Tibial artery (tissue), 4 donors: ENCODE measurements around the gene UST.
"Not testable (repeated sequence)": the region's sequence is repeated elsewhere in the genome, so short reads cannot be mapped to it uniquely, and the experiment has no call there.

ENCODE experiments used
- DNase-seq, 2 donors: peaks; one replicate each; pipeline ENCODE4 v3.0.0-alpha.2; 2019
- H3K27ac ChIP-seq, 2 donors: fragments of 200-600 bp; sonication (generic) in 1 of 2; 1 replicate in 1 of 2; 2 replicates in 1 of 2; pipeline ENCODE4 v1.5.1; 2018 to 2019; ENCODE audit warnings: mild to moderate bottlenecking in 1 of 2
- H3K27me3 ChIP-seq, 2 donors: fragments of 200-600 bp; sonication (generic) in 1 of 2; one replicate each; pipeline versions ENCODE4 v1.5.1 to v1.6.0; 2016 to 2019
- H3K36me3 ChIP-seq, 3 donors: fragments of 200-600 bp; sonication (generic) in 2 of 3; one replicate each; pipeline ENCODE4 v1.5.1; 2016 to 2019; ENCODE audit warnings: mild to moderate bottlenecking in 2 of 3
- H3K4me1 ChIP-seq, 4 donors: fragments of 200-600 bp; sonication (generic) in 2 of 4; 1 replicate in 3 of 4; 2 replicates in 1 of 4; pipeline ENCODE4 v1.5.1; 2016 to 2019
- H3K4me3 ChIP-seq, 2 donors: fragments of 200-600 bp; sonication (generic) in 1 of 2; 1 replicate in 1 of 2; 2 replicates in 1 of 2; pipeline ENCODE4 v1.5.1; 2018 to 2019; ENCODE audit warnings: mild to moderate bottlenecking in 2 of 2
- H3K9me3 ChIP-seq, 3 donors: fragments of 200-600 bp; sonication (generic) in 1 of 3; one replicate each; pipeline ENCODE4 v1.5.1; 2016 to 2019
- CTCF ChIP-seq, 2 experiments: fragments of 200-600 bp in 1 of 2; fragments of 450-650 bp in 1 of 2; IDR thresholded peaks; one replicate each; pipeline ENCODE4 v1.5.1; 2017 to 2019; ENCODE audit warnings: antibody characterized with exemption in 2 of 2, mild to moderate bottlenecking in 1 of 2, moderate library complexity in 1 of 2
- intact Hi-C: fragments of 100-400 bp; cut with DNase I; formaldehyde crosslinking; loops from one replicate; pipeline ENCODE4 v1.15.0; 2023; ENCODE audit warnings: low total_unique reads

Gene UST

GRCh38 chr6:149102324-149102723, 355.5 kb downstream of the UST start:
- no peak overlapping the region for H3K4me3 ChIP-seq
- H3K27me3 ChIP-seq: no peaks in the 10 kb centered on the region
- H3K27ac ChIP-seq: no peak overlapping the region
- no peaks in the 10 kb centered on the region for H3K4me1 ChIP-seq
- no peak for DNase-seq
- H3K36me3 ChIP-seq: no peaks in the 10 kb centered on the region
- H3K9me3 ChIP-seq: peaks cover 0 to 15% (median 14%) of the 10 kb centered on the region in 3 donors
- intact Hi-C loops: no loop called here
- TF ChIP-seq CTCF (IDR thresholded peaks at IDR 0.05): no peak

GRCh38 chr6:149103950-149104349, 357.1 kb downstream of the UST start:
- DNase-seq, H3K9me3 ChIP-seq, H3K36me3 ChIP-seq, H3K27ac ChIP-seq, H3K27me3 ChIP-seq, H3K4me1 ChIP-seq, intact Hi-C loops, H3K4me3 ChIP-seq: not testable (repeated sequence)

GRCh38 chr6:149107520-149107919, 360.7 kb downstream of the UST start:
- Histone ChIP-seq H3K4me3 (no peak overlapping the region), H3K27ac (no peak overlapping the region), H3K36me3 (no peaks in the 10 kb centered on the region), H3K27me3 (no peaks in the 10 kb centered on the region), H3K9me3 (no peaks in the 10 kb centered on the region), H3K4me1 (no peaks in the 10 kb centered on the region)
- no peak for TF ChIP-seq CTCF (IDR thresholded peaks at IDR 0.05)
- intact Hi-C loops: no loop called here
- DNase-seq: no peak

GRCh38 chr6:149108038-149108748, 361.4 kb downstream of the UST start:
- Histone ChIP-seq H3K27ac (no peak overlapping the region), H3K4me1 (no peaks in the 10 kb centered on the region), H3K27me3 (no peaks in the 10 kb centered on the region), H3K36me3 (no peaks in the 10 kb centered on the region), H3K4me3 (no peak overlapping the region), H3K9me3 (no peaks in the 10 kb centered on the region)
- intact Hi-C loops: no loop called here
- DNase-seq: no peak
- TF ChIP-seq CTCF (IDR thresholded peaks at IDR 0.05): no peak

- Histone ChIP-seq H3K27ac (no peak overlapping the region), H3K4me3 (no peak overlapping the region)
- intact Hi-C loops: no loop called here
Measured at GRCh38 chr6:149108749-149109100, 361.9 kb downstream of the UST start.

More at GRCh38 chr6:149108749-149109100, 361.9 kb downstream of the UST start:
- DNase-seq: no peak
- Histone ChIP-seq H3K9me3 (no peaks in the 10 kb centered on the region), H3K36me3 (no peaks in the 10 kb centered on the region), H3K27me3 (no peaks in the 10 kb centered on the region), H3K4me1 (peaks cover 0 to 3% (median 0%) of the 10 kb centered on the region in 4 donors)
- no peak for TF ChIP-seq CTCF (IDR thresholded peaks at IDR 0.05)
